HG03097 (cell line): ENCODE measurements around the gene TP53BP1.
A peak's percentile ranks its signal among the peaks of the same experiment; 100 is the strongest.
"Not testable (repeated sequence)": the region's sequence is repeated elsewhere in the genome, so short reads cannot be mapped to it uniquely, and the experiment has no call there.

Source experiments
- ATAC-seq: cut with Tn5 transposase; IDR thresholded peaks from one replicate; pipeline ENCODE4 v1.9.1; 2021; ENCODE audit not compliant: unreplicated experiment, low FRiP score

Gene TP53BP1

GRCh38 chr15:43420876-43421275 is 72.1 kb downstream of the TP53BP1 start:
- ATAC-seq: no peak

DNA sequence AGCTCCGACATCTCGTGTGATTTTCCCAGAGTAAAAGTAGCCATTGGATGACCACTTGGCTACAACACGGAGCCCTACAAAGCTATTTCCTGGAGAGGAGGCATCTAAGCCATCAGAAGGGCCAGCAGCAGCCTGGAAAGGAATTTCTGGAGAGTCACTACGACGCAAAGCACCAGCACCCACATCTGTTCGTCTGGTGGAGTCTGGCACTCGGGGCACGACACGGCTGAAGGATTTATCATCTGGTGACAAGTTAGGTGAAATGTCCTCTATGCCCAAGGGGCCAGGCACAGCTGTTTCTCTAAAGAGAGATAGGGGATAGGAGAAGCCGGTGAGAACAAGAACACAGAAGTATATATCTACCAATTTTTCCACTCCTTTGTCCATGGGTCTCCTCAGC is 72.5 kb downstream of the TP53BP1 start:
- no peak for ATAC-seq

DNA sequence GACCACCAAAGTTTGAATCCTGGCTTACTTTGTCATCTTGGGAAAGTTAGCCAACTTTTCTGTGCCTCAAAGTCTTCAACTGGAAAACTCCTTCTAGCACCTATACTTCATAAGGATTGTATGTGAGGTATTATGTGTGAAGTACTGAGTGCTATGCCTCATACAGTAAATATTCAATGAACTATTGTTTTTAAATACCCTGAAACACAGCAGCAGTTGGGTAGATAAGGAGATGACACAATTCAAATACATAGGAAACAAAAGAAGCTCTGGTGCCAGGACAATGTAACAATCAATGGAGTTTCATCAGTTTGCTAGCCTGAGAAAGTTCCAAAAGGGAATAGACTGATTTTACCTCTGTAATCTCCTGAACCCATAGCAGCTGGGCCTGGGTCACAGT is 78.8 kb downstream of the TP53BP1 start:
- no peak for ATAC-seq

DNA sequence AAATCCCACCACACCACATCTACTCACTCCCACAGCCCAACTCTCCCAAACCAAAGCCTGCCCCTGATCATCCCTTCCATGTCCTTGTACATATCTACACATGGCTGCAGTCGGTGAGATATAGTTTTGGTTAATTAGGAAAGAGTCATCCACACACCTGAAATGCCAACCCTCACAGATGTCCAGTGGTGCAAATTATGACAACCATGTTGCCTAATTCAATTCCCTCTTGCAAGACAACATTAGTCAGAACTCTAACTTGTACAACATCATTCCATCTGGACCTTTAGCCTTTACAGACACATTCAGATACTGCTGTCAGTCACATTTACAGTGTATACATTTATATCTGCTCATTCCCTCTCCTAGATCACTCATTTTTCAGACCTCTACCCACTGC is 80.9 kb downstream of the TP53BP1 start:
- no peak for ATAC-seq

GRCh38 chr15:43410572-43411214 is 82.3 kb downstream of the TP53BP1 start:
- ATAC-seq: no peak

GRCh38 chr15:43408789-43409188 is 84.2 kb downstream of the TP53BP1 start:
- no peak for ATAC-seq

DNA sequence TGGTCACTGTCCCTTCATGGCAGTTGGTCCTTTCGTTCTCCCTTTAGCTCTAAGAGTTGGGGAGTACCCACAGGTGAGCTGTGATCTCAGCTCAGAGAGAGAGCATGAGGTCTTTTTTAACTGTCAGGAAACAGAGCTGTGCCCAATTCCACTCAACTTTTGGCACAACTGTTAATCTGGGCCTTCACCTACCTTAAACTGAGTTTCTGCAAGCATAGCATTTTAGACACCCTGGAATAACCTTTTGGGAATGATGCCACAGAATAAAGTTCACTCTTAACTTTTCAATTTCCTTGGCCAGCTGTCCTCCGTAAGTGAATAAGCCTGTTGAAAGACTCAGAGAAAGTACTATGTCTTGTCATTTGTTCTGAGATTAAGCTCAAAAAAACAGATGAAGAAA is 86.1 kb downstream of the TP53BP1 start:
- ATAC-seq: no peak

DNA sequence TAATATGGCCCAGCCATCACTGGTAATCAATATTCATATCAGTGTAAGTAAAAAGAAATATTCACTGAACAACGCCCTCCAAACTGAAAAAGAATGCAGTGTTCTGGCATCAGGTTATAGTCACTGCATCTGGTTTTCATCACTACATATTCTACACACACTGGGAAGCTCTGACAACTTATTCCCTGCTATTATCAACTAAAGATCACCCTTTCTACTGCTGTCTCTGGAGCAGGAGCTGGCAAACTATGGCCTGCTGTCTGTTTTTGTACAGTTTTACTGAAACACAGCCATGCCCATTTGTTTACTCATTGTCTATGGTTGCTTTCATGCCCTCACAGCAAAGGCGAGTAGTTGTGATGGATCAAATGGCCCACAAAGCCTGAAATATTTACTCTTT is 86.8 kb downstream of the TP53BP1 start:
- no peak for ATAC-seq

GRCh38 chr15:43404130-43404529 is 88.8 kb downstream of the TP53BP1 start:
- ATAC-seq: no peak

DNA sequence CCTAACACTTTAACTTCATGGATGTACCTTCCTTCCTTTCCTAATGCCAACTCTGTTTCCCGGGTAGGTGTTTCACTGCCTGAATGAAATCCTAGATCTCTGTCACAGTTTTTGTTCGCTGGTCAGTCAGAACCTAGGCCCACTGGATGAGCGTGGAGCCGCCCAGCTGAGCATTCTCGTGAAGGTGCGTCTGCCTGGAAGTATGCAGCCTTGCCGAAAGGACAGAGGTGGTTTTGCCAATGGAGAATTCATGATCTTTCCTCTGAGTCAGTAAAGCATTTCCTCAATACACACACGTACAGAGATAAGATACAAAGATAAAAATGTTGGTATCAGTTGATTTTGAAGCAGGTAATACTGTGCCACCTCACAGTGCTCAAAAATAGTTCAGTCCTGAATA is 89.3 kb downstream of the TP53BP1 start:
- no peak for ATAC-seq

DNA sequence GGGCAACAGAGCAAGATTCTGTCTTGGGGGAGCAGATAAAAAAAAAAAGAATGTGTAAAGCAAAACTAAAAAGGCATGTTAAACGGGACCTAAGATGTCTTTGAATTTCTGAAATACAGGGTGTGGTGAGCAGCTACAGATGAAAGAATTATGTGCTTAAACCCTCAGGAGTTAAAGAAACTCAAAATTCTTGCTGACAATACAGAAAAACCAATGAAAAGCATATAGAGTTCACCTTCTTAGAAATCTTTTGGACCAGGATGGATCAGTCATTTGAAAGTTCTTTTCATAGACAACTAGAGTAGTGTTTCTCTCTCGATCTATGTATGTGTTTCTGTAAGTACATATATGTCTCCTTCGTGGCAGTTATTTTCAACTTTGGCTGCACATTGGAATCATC is 90.7 kb downstream of the TP53BP1 start:
- ATAC-seq: no peak

DNA sequence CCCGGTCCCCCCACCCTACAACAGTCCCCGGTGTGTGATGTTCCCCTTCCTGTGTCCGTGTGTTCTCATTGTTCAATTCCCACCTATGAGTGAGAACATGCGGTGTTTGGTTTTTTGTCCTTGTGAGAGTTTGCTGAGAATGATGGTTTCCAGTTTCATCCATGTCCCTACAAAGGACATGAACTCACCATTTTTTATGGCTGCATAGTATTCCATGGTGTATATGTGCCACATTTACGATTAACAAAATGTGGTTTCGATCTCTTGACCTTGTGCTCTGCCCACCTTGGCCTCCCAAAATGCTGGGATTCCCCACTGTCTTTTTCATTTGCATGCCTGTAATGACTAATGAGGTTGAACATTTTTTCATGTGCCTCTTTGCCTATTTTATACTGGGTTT is 99.4 kb downstream of the TP53BP1 start:
- ATAC-seq: not testable (repeated sequence)

DNA sequence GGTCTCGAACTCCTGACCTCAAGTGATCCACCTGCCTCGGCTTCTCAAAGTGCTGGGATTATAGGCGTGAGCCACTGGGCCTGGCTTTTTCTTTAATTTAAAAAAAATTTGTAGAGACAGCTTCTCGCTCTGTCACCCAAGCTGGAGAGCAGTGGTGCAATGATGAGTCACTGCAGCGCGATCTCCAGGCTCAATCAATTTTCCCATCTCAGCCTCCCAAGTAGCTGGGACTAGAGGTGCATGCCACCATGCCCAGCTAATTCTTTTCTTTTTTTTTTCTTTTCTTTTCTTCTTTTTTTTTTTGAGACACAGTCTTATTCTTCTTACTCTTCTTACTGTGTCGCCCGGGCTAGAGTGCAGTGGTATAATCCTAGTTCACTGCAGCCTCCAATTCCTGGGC is 102.2 kb downstream of the TP53BP1 start:
- ATAC-seq: no peak

DNA sequence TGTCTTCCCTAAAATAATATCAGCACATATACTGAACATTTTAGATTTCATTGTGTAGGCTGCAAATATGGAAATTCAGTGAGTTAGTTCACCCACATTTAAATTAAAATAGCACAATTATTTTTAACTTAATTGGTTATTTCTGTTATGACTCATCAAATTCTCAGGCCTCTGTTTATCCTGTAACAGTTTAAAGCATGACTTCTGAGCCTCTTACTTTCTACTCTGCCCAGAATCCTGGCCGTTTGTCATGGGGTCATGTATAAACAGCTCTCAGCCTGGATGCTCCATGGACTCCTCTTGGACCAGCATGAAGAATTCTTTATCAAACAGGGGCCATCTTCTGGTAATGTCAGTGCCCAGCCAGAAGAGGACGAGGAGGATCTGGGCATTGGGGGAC is 109.9 kb downstream of the TP53BP1 start:
- ATAC-seq: no peak

GRCh38 chr15:43382310-43382709 is 110.6 kb downstream of the TP53BP1 start:
- no peak for ATAC-seq

DNA sequence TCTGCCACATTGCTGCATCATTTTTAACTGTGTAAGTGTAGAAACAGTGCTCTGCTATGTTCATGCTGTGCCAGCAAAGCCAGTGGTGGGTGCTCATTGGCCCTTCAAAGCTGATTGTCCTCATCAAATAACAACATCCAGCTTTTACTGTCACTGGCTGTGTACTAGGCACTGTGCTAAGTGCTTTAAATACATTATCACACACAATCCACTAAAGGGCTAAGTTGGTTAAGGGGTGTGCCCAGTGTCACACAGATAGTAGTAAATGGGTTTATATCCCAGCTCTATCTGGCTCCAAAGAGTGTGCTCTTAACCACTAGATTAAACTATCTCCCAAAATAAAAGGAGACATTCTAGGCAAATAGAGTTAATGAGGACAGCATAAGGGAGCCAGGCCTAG is 114.4 kb downstream of the TP53BP1 start:
- no peak for ATAC-seq

GRCh38 chr15:43376017-43376705 is 116.8 kb downstream of the TP53BP1 start:
- no peak for ATAC-seq

GRCh38 chr15:43370975-43371974 is 121.7 kb downstream of the TP53BP1 start, which contains the start of the genes TUBGCP4 and ZSCAN29:
TSS of gene TUBGCP4 (plus strand) at chr15:43371101. CDS start at chr15:43371355, 254 bp downstream.
TSS of gene ZSCAN29 (minus strand) at chr15:43371043. CDS start at chr15:43369913, 1,130 bp downstream.
- ATAC-seq: peak; percentile 46

- ATAC-seq: no peak
Observed at GRCh38 chr15:43370310-43370974, 122.5 kb downstream of the TP53BP1 start.

- ATAC-seq: no peak
Observed at GRCh38 chr15:43361313-43361903, 131.5 kb downstream of the TP53BP1 start.
